DOHH2 (cell line): ENCODE data around the gene MANEAL.

Experiments used
- EZH2phosphoT487 ChIP-seq: fragments of 200-600 bp; sonication (generic); IDR thresholded peaks from 2 replicates; pipeline ENCODE4 v1.6.1; 2017; ENCODE audit warnings: borderline replicate concordance, mild to moderate bottlenecking, antibody characterized with exemption, low read length, moderate library complexity, mixed read lengths
- TF ChIP-seq, protein P1 (sequence below): fragments of 200-600 bp; sonication (generic); IDR thresholded peaks from one replicate; pipeline ENCODE4 v1.5.1; 2014; ENCODE audit warnings: antibody characterized with exemption, mild to moderate bottlenecking, low read depth, low read length; ENCODE audit not compliant: poor library complexity, severe bottlenecking

DNA sequence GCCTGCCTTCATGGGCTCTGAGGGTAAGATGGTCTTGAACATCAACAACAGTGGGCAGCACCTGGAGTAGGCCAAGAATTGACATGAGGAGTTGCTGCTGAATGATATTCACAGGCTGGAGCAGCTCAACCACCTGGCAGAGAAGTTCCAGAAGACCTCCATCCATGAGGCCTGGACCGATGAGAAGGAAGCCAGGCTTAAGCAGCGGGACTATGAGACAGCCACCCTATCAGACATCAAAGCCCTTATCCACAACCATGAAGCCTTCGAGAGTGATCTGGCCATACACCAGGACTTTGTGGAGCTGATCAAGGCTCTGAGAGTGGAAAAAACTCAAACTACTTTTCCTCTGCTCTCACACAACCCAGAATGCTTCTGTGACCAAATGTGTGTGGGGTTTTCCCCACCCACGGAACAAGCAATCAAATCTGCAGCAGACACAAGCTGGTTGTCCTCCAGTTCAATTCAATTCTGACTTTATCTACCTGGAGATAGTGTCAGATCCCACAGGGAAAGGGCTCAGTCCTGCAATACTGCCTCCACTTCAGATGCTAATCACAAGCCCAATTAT is 16.6 kb upstream of the MANEAL start:
- TF ChIP-seq, protein P1, sequence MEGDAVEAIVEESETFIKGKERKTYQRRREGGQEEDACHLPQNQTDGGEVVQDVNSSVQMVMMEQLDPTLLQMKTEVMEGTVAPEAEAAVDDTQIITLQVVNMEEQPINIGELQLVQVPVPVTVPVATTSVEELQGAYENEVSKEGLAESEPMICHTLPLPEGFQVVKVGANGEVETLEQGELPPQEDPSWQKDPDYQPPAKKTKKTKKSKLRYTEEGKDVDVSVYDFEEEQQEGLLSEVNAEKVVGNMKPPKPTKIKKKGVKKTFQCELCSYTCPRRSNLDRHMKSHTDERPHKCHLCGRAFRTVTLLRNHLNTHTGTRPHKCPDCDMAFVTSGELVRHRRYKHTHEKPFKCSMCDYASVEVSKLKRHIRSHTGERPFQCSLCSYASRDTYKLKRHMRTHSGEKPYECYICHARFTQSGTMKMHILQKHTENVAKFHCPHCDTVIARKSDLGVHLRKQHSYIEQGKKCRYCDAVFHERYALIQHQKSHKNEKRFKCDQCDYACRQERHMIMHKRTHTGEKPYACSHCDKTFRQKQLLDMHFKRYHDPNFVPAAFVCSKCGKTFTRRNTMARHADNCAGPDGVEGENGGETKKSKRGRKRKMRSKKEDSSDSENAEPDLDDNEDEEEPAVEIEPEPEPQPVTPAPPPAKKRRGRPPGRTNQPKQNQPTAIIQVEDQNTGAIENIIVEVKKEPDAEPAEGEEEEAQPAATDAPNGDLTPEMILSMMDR, result no peak
- no peak for TF ChIP-seq EZH2phosphoT487
